ENCODE data around the gene EPS8L1.
"Not testable (repeated sequence)": the region's sequence is repeated elsewhere in the genome, so short reads cannot be mapped to it uniquely, and the experiment has no call there.

Gene EPS8L1

GRCh38 chr19:55075371-55075998 is at the start of gene EPS8L1:
Gene EPS8L1, plus strand, starts transcription at chr19:55075869. Its CDS starts 576 bp downstream, at chr19:55076445.
- no peak for DNase-seq (ENCODE audit: low read depth)

GRCh38 chr19:55027140-55027471 is 48.6 kb upstream of the EPS8L1 start:
- not testable (repeated sequence) for DNase-seq (ENCODE audit: low read depth)

GRCh38 chr19:55027472-55028337 is 48.0 kb upstream of the EPS8L1 start:
- no peak for DNase-seq (ENCODE audit: low read depth)

GRCh38 chr19:55028757-55029156 is 46.9 kb upstream of the EPS8L1 start:
- no peak for DNase-seq (ENCODE audit: low read depth)

GRCh38 chr19:55031178-55031577 is 44.5 kb upstream of the EPS8L1 start:
- no peak for DNase-seq (ENCODE audit: low read depth)

GRCh38 chr19:55032170-55032800 is 43.4 kb upstream of the EPS8L1 start:
- no peak for DNase-seq (ENCODE audit: low read depth)

- not testable (repeated sequence) for DNase-seq (ENCODE audit: low read depth)
Observed at GRCh38 chr19:55032976-55033643, 42.6 kb upstream of the EPS8L1 start.

- DNase-seq (ENCODE audit: low read depth): no peak
Observed at GRCh38 chr19:55034751-55035150, 40.9 kb upstream of the EPS8L1 start.

GRCh38 chr19:55036058-55036457 is 39.6 kb upstream of the EPS8L1 start:
- DNase-seq (ENCODE audit: low read depth): no peak

- DNase-seq (ENCODE audit: low read depth): not testable (repeated sequence)
Observed at GRCh38 chr19:55037603-55038002, 38.1 kb upstream of the EPS8L1 start.

- not testable (repeated sequence) for DNase-seq (ENCODE audit: low read depth)
Observed at GRCh38 chr19:55040654-55041053, 35.0 kb upstream of the EPS8L1 start.

- no peak for DNase-seq (ENCODE audit: low read depth)
Observed at GRCh38 chr19:55041244-55041626, 34.4 kb upstream of the EPS8L1 start.

- DNase-seq (ENCODE audit: low read depth): no peak
Observed at GRCh38 chr19:55041627-55042343, 33.9 kb upstream of the EPS8L1 start.

- DNase-seq (ENCODE audit: low read depth): no peak
Observed at GRCh38 chr19:55042344-55042678, 33.4 kb upstream of the EPS8L1 start.

- DNase-seq (ENCODE audit: low read depth): no peak
Observed at GRCh38 chr19:55042688-55043087, 33.0 kb upstream of the EPS8L1 start.

- no peak for DNase-seq (ENCODE audit: low read depth)
Observed at GRCh38 chr19:55044286-55044685, 31.4 kb upstream of the EPS8L1 start.

- DNase-seq (ENCODE audit: low read depth): no peak
Observed at GRCh38 chr19:55044771-55045716, 30.6 kb upstream of the EPS8L1 start.

- DNase-seq (ENCODE audit: low read depth): no peak
Observed at GRCh38 chr19:55046975-55047622, 28.6 kb upstream of the EPS8L1 start.

- no peak for DNase-seq (ENCODE audit: low read depth)
Observed at GRCh38 chr19:55047951-55048350, 27.7 kb upstream of the EPS8L1 start.

GRCh38 chr19:55048446-55048845 is 27.2 kb upstream of the EPS8L1 start:
- DNase-seq (ENCODE audit: low read depth): no peak

Data from stimulated activated CD8-positive, alpha-beta memory T cell treated with anti-CD3 and anti-CD28 coated beads, Interleukin-15, amount 100 ng/mL, for 24 hours (primary cell).